Measurements from ENCODE around the gene SSX4B.
"Not testable (repeated sequence)": the region's sequence is repeated elsewhere in the genome, so short reads cannot be mapped to it uniquely, and the experiment has no call there.

SSX4B gene

GRCh38 chrX:48411860-48412259 lies at the start of gene SSX4B:
SSX4B (minus strand) TSS chrX:48411960; CDS start chrX:48411372, 588 bp downstream.
- H3K9ac ChIP-seq (ENCODE audit: low read depth, low read length); H3K9me3 ChIP-seq (ENCODE audit: insufficient read depth, low read depth, low read length); H3K4me1 ChIP-seq (ENCODE audit: insufficient read depth, low read length); H3K36me3 ChIP-seq (ENCODE audit: insufficient read depth, low read depth, low read length); H3K27me3 ChIP-seq (ENCODE audit: insufficient read depth, low read length); H3K4me3 ChIP-seq (ENCODE audit: low read length); H3K27ac ChIP-seq (ENCODE audit: low read length): not testable (repeated sequence)

GRCh38 chrX:48460606-48461005 lies 48.8 kb upstream of the SSX4B start:
- Histone ChIP-seq H3K27me3 (ENCODE audit: insufficient read depth, low read length) (no peaks in the 10 kb centered on the region), H3K4me1 (ENCODE audit: insufficient read depth, low read length) (no peaks in the 10 kb centered on the region), H3K9me3 (ENCODE audit: insufficient read depth, low read depth, low read length) (no peaks in the 10 kb centered on the region), H3K9ac (ENCODE audit: low read depth, low read length) (no peak overlapping the region), H3K4me3 (ENCODE audit: low read length) (no peak overlapping the region), H3K36me3 (ENCODE audit: insufficient read depth, low read depth, low read length) (peaks cover 27% of the 10 kb centered on the region; the same call in 1 of the 2 replicates), H3K27ac (ENCODE audit: low read length) (no peak overlapping the region)

- Histone ChIP-seq H3K27me3 (ENCODE audit: insufficient read depth, low read length) (no peaks in the 10 kb centered on the region), H3K4me1 (ENCODE audit: insufficient read depth, low read length) (no peaks in the 10 kb centered on the region), H3K27ac (ENCODE audit: low read length) (no peak overlapping the region), H3K4me3 (ENCODE audit: low read length) (no peak overlapping the region), H3K9ac (ENCODE audit: low read depth, low read length) (no peak overlapping the region), H3K36me3 (ENCODE audit: insufficient read depth, low read depth, low read length) (peaks cover 22% of the 10 kb centered on the region; the same call in 1 of the 2 replicates), H3K9me3 (ENCODE audit: insufficient read depth, low read depth, low read length) (no peaks in the 10 kb centered on the region)
These were observed 48.3 kb upstream of the SSX4B start for GRCh38 chrX:48460031-48460430.

GRCh38 chrX:48459483-48459882 lies 47.7 kb upstream of the SSX4B start:
- no peaks in the 10 kb centered on the region for H3K9me3 ChIP-seq (ENCODE audit: insufficient read depth, low read depth, low read length)
- no peaks in the 10 kb centered on the region for H3K27me3 ChIP-seq (ENCODE audit: insufficient read depth, low read length)
- H3K9ac ChIP-seq (ENCODE audit: low read depth, low read length), result no peak overlapping the region
- no peaks in the 10 kb centered on the region for H3K4me1 ChIP-seq (ENCODE audit: insufficient read depth, low read length)
- no peak overlapping the region for H3K4me3 ChIP-seq (ENCODE audit: low read length)
- H3K27ac ChIP-seq (ENCODE audit: low read length), result no peak overlapping the region
- H3K36me3 ChIP-seq (ENCODE audit: insufficient read depth, low read depth, low read length), result peaks cover 22% of the 10 kb centered on the region; the same call in 1 of the 2 replicates

- Histone ChIP-seq H3K9me3 (ENCODE audit: insufficient read depth, low read depth, low read length) (no peaks in the 10 kb centered on the region), H3K4me3 (ENCODE audit: low read length) (no peak overlapping the region), H3K4me1 (ENCODE audit: insufficient read depth, low read length) (no peaks in the 10 kb centered on the region), H3K9ac (ENCODE audit: low read depth, low read length) (no peak overlapping the region), H3K27me3 (ENCODE audit: insufficient read depth, low read length) (no peaks in the 10 kb centered on the region), H3K27ac (ENCODE audit: low read length) (no peak overlapping the region), H3K36me3 (ENCODE audit: insufficient read depth, low read depth, low read length) (peaks cover 22% of the 10 kb centered on the region; the same call in 1 of the 2 replicates)
These were observed 47.0 kb upstream of the SSX4B start for GRCh38 chrX:48458711-48459110.

GRCh38 chrX:48456628-48457331 lies 45.0 kb upstream of the SSX4B start:
- Histone ChIP-seq H3K9ac (ENCODE audit: low read depth, low read length) (no peak overlapping the region), H3K9me3 (ENCODE audit: insufficient read depth, low read depth, low read length) (no peaks in the 10 kb centered on the region), H3K27me3 (ENCODE audit: insufficient read depth, low read length) (no peaks in the 10 kb centered on the region), H3K4me1 (ENCODE audit: insufficient read depth, low read length) (no peaks in the 10 kb centered on the region), H3K36me3 (ENCODE audit: insufficient read depth, low read depth, low read length) (peaks cover 18% of the 10 kb centered on the region; the same call in 1 of the 2 replicates), H3K27ac (ENCODE audit: low read length) (no peak overlapping the region), H3K4me3 (ENCODE audit: low read length) (no peak overlapping the region)

GRCh38 chrX:48451708-48452107 lies 39.9 kb upstream of the SSX4B start:
- Histone ChIP-seq H3K4me1 (ENCODE audit: insufficient read depth, low read length) (no peaks in the 10 kb centered on the region), H3K9ac (ENCODE audit: low read depth, low read length) (no peak overlapping the region), H3K36me3 (ENCODE audit: insufficient read depth, low read depth, low read length) (no peaks in the 10 kb centered on the region)

GRCh38 chrX:48450076-48450475 lies 38.3 kb upstream of the SSX4B start:
- no peak overlapping the region for H3K27ac ChIP-seq (ENCODE audit: low read length)
- H3K9me3 ChIP-seq (ENCODE audit: insufficient read depth, low read depth, low read length), result no peaks in the 10 kb centered on the region
- no peak overlapping the region for H3K4me3 ChIP-seq (ENCODE audit: low read length)
- no peaks in the 10 kb centered on the region for H3K27me3 ChIP-seq (ENCODE audit: insufficient read depth, low read length)
- no peaks in the 10 kb centered on the region for H3K36me3 ChIP-seq (ENCODE audit: insufficient read depth, low read depth, low read length)
- H3K9ac ChIP-seq (ENCODE audit: low read depth, low read length), result no peak overlapping the region
- no peaks in the 10 kb centered on the region for H3K4me1 ChIP-seq (ENCODE audit: insufficient read depth, low read length)

More at GRCh38 chrX:48451708-48452107, 39.9 kb upstream of the SSX4B start:
- H3K27ac ChIP-seq (ENCODE audit: low read length), result no peak overlapping the region
- H3K27me3 ChIP-seq (ENCODE audit: insufficient read depth, low read length), result no peaks in the 10 kb centered on the region
- no peaks in the 10 kb centered on the region for H3K9me3 ChIP-seq (ENCODE audit: insufficient read depth, low read depth, low read length)
- no peak overlapping the region for H3K4me3 ChIP-seq (ENCODE audit: low read length)

GRCh38 chrX:48447201-48447600 lies 35.4 kb upstream of the SSX4B start:
- not testable (repeated sequence) for H3K9ac ChIP-seq (ENCODE audit: low read depth, low read length); H3K9me3 ChIP-seq (ENCODE audit: insufficient read depth, low read depth, low read length)

GRCh38 chrX:48433713-48434112 lies 22.0 kb upstream of the SSX4B start:
- H3K4me1 ChIP-seq (ENCODE audit: insufficient read depth, low read length); H3K36me3 ChIP-seq (ENCODE audit: insufficient read depth, low read depth, low read length); H3K9ac ChIP-seq (ENCODE audit: low read depth, low read length); H3K9me3 ChIP-seq (ENCODE audit: insufficient read depth, low read depth, low read length); H3K27me3 ChIP-seq (ENCODE audit: insufficient read depth, low read length); H3K4me3 ChIP-seq (ENCODE audit: low read length); H3K27ac ChIP-seq (ENCODE audit: low read length): not testable (repeated sequence)

More at GRCh38 chrX:48447201-48447600, 35.4 kb upstream of the SSX4B start:
- H3K4me3 ChIP-seq (ENCODE audit: low read length); H3K27me3 ChIP-seq (ENCODE audit: insufficient read depth, low read length); H3K36me3 ChIP-seq (ENCODE audit: insufficient read depth, low read depth, low read length); H3K4me1 ChIP-seq (ENCODE audit: insufficient read depth, low read length); H3K27ac ChIP-seq (ENCODE audit: low read length): not testable (repeated sequence)

- H3K9me3 ChIP-seq (ENCODE audit: insufficient read depth, low read depth, low read length); H3K4me1 ChIP-seq (ENCODE audit: insufficient read depth, low read length); H3K27ac ChIP-seq (ENCODE audit: low read length); H3K27me3 ChIP-seq (ENCODE audit: insufficient read depth, low read length); H3K36me3 ChIP-seq (ENCODE audit: insufficient read depth, low read depth, low read length); H3K4me3 ChIP-seq (ENCODE audit: low read length); H3K9ac ChIP-seq (ENCODE audit: low read depth, low read length): not testable (repeated sequence)
These were observed 18.4 kb upstream of the SSX4B start for GRCh38 chrX:48430166-48430565.

GRCh38 chrX:48429606-48430005 lies 17.8 kb upstream of the SSX4B start:
- not testable (repeated sequence) for H3K9me3 ChIP-seq (ENCODE audit: insufficient read depth, low read depth, low read length); H3K9ac ChIP-seq (ENCODE audit: low read depth, low read length)

More at GRCh38 chrX:48429606-48430005, 17.8 kb upstream of the SSX4B start:
- H3K36me3 ChIP-seq (ENCODE audit: insufficient read depth, low read depth, low read length); H3K4me1 ChIP-seq (ENCODE audit: insufficient read depth, low read length); H3K27ac ChIP-seq (ENCODE audit: low read length); H3K4me3 ChIP-seq (ENCODE audit: low read length); H3K27me3 ChIP-seq (ENCODE audit: insufficient read depth, low read length): not testable (repeated sequence)
